SK-N-DZ (cell line): ENCODE data around the gene CD101.

Experiments used
- small RNA-seq, 2 experiments: library from RNA; depleted of rRNA; stranded (forward); fragments of <200 nt; gene quantifications; one replicate each; pipeline ENCODE3, GENCODE V24; 2014

Gene CD101

Small RNAs within 50 kb of the gene (small RNA-seq; reads per million reads assigned to genes)
- gene RNA5SP55 = 0.10 to 0.53 reads per million in 2 experiments
